HEK293 (cell line): ENCODE data around the gene SCAANT1.

Experiments used
- CTCF ChIA-PET: fragments of 350-600 bp; formaldehyde crosslinking; extraction: SDS; loops from one replicate; lab custom pipeline; 2021; ENCODE audit warnings: antibody characterized with exemption; lab: Yijun Ruan, JAX
- POLR2A ChIA-PET: fragments of 300-600 bp; formaldehyde crosslinking; extraction: SDS; loops from one replicate; lab custom pipeline; 2020; ENCODE audit warnings: antibody characterized with exemption, inconsistent platforms; lab: Yijun Ruan, JAX
- H3K27ac ChIP-seq: fragments of 200-500 bp; sonication (Bioruptor generic); 2 replicates; pipeline ENCODE4 v1.5.1; 2014; ENCODE audit warnings: low read depth, low read length, control low read depth, inconsistent platforms; ENCODE audit errors: extremely low read depth
- H3K36me3 ChIP-seq, 2 experiments: fragments of 200-500 bp in 1 of 2; sonication (Bioruptor generic) in 1 of 2; 1 replicate in 1 of 2; 2 replicates in 1 of 2; pipeline ENCODE4 v1.5.1; 2014 to 2017; ENCODE audit warnings: inconsistent platforms in 2 of 2, low read length in 2 of 2; ENCODE audit not compliant: control insufficient read depth in 2 of 2, insufficient read depth in 1 of 2
- H3K4me1 ChIP-seq: fragments of 200-500 bp; sonication (Bioruptor generic); 2 replicates; pipeline ENCODE4 v1.5.1; 2014; ENCODE audit warnings: mild to moderate bottlenecking, low read length, inconsistent platforms; ENCODE audit not compliant: control insufficient read depth, insufficient read depth
- H3K4me3 ChIP-seq: 2 replicates; pipeline ENCODE4 v1.5.1; 2011; ENCODE audit warnings: low read depth, mild to moderate bottlenecking, control low read depth, low read length, moderate library complexity
- H3K9me3 ChIP-seq: fragments of 200-500 bp; sonication (Bioruptor generic); 2 replicates; pipeline ENCODE4 v1.5.1; 2014; ENCODE audit warnings: low read depth, low read length, inconsistent platforms; ENCODE audit not compliant: control insufficient read depth, insufficient read depth
- BCL11B ChIP-seq: fragments of 450-650 bp; formaldehyde crosslinking; IDR thresholded peaks from 2 replicates; pipeline ENCODE4 v1.5.1; 2016; ENCODE audit warnings: low read depth, missing biosample characterization, missing genetic modification characterization
- MYNN ChIP-seq: fragments of 450-650 bp; formaldehyde crosslinking; IDR thresholded peaks from 2 replicates; pipeline ENCODE4 v1.5.1; 2016; ENCODE audit warnings: missing biosample characterization, missing genetic modification characterization, borderline replicate concordance
- MZF1 ChIP-seq: fragments of 450-650 bp; formaldehyde crosslinking; IDR thresholded peaks from 2 replicates; pipeline ENCODE4 v1.5.1; 2017; ENCODE audit warnings: missing biosample characterization, missing genetic modification characterization, borderline replicate concordance
- TRIM28 ChIP-seq: IDR thresholded peaks from 2 replicates; pipeline ENCODE4 v1.6.1; 2011; ENCODE audit warnings: low read length, control low read depth, borderline replicate concordance
- ZBTB17 ChIP-seq: fragments of 450-650 bp; formaldehyde crosslinking; IDR thresholded peaks from 2 replicates; pipeline ENCODE4 v1.5.1; 2016; ENCODE audit warnings: missing biosample characterization, missing genetic modification characterization
- ZNF510 ChIP-seq: fragments of 450-650 bp; formaldehyde crosslinking; IDR thresholded peaks from 2 replicates; pipeline ENCODE4 v1.5.1; 2018; ENCODE audit warnings: mild to moderate bottlenecking, missing genetic modification characterization, missing biosample characterization; ENCODE audit not compliant: insufficient replicate concordance
- ZNF596 ChIP-seq: fragments of 450-650 bp; IDR thresholded peaks from 2 replicates; pipeline ENCODE4 v1.5.0; 2018; ENCODE audit warnings: missing biosample characterization, mild to moderate bottlenecking, missing genetic modification characterization, moderate library complexity
- TF ChIP-seq, protein P1 (sequence below): fragments of 450-650 bp; formaldehyde crosslinking; IDR thresholded peaks from 2 replicates; pipeline ENCODE4 v1.5.1; 2016; ENCODE audit warnings: missing biosample characterization, missing genetic modification characterization
- TF ChIP-seq, protein P2 (sequence below): fragments of 450-650 bp; formaldehyde crosslinking; IDR thresholded peaks from 2 replicates; pipeline ENCODE4 v1.5.1; 2017; ENCODE audit warnings: missing biosample characterization, missing genetic modification characterization
- TF ChIP-seq, protein P3 (sequence below): fragments of 450-650 bp; formaldehyde crosslinking; conservative IDR thresholded peaks from 2 replicates; pipeline ENCODE4 v1.5.1; 2016; ENCODE audit warnings: low read depth, missing biosample characterization, missing genetic modification characterization

Gene SCAANT1

DNA sequence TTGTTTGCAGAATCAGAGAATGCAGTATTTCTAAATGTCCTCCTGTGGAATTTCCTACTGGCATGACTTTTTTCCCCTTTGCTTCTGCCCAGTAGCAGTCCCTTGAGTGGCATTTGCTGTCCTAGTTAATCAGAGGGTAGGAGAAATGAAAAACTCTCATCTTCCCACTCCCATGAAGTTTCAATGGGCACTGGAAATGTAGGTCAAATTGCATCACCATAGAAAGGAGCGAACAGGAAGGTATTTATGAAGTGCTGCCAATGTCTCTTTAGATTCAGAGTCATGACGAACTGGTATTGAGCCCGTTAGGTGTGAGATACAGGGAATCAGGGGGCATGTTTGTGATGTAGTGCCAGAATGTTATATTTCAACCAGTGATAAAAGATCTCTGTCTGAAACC lies 25.3 kb downstream of the SCAANT1 start (continued):
- TF ChIP-seq, protein P1, sequence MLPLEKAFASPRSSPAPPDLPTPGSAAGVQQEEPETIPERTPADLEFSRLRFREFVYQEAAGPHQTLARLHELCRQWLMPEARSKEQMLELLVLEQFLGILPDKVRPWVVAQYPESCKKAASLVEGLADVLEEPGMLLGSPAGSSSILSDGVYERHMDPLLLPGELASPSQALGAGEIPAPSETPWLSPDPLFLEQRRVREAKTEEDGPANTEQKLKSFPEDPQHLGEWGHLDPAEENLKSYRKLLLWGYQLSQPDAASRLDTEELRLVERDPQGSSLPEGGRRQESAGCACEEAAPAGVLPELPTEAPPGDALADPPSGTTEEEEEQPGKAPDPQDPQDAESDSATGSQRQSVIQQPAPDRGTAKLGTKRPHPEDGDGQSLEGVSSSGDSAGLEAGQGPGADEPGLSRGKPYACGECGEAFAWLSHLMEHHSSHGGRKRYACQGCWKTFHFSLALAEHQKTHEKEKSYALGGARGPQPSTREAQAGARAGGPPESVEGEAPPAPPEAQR (tag by site-specific recombination), result no peak

DNA sequence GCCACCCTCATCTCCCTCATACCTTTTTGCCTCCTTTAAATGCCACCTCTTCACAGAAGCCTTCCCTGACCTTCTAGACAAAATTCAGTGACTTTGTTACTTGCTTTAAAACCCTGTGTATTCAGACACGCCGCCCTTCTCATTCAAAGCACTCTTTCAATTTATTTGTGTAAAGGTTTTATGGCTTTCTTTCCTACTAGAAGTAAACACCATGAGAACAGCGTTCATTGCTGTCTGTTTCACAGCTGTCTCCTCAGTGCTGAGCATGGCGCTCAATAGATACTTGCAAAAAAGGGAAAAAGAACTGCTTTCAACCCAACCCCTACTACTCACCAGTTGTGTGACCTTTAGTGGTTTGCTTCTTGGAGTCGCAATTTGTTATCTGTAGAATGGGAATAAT lies 31.5 kb downstream of the SCAANT1 start:
- CTCF ChIA-PET, result no interaction called here

DNA sequence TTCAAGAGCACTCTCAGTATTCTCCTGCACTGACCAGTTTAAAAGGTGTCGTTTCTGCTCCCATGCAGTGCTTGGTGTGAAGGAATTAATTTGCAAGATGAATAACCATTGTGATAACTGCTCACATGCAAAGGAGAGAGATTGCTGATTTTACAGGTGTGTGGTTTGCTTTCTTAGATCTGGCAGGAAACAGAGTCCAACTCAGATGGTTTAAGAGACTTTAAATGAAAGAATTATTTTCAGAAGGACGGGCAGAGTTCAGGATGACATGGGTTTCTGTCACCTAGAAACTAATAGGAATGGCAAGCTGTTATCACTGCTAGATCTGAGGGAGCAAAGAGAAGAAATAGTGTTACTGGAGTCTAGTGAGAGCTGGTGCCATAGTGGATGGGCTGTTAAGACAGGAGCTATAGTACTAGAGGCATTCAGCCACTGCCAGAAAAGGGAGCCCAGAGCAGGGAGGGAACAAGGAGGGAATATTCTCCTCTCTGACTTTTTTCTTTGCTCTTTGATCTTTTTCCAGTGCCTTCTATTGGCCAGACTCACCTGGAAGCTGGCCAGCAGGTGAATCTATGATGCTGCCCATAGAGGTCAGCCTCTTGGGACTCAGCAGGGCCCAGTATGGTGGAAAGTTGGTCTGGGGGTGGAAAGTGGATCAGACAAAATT lies 33.7 kb downstream of the SCAANT1 start:
- H3K4me3 ChIP-seq, result no peak overlapping the region
- H3K36me3 ChIP-seq, result no peaks in the 10 kb centered on the region
- TF ChIP-seq BCL11B (tag by site-specific recombination) (no peak), ZBTB17 (tag by site-specific recombination) (0 out of 2 replicates have a peak, but pooled peaks have one; percentile 13)
- no peaks in the 10 kb centered on the region for H3K9me3 ChIP-seq
- ChIA-PET CTCF (interaction anchor here (0.6 kb wide), 1 partner anchor 90 kb away, joined by 3 read pairs; no protein-coding TSS in a partner anchor), POLR2A (no interaction called here)
- peaks cover 5% of the 10 kb centered on the region for H3K4me1 ChIP-seq
- no peak overlapping the region for H3K27ac ChIP-seq

More for the DNA sequence above, 31.5 kb downstream of the SCAANT1 start:
- H3K36me3 ChIP-seq, result no peaks in the 10 kb centered on the region
- no peak for TF ChIP-seq TRIM28
- TF ChIP-seq, protein P2, sequence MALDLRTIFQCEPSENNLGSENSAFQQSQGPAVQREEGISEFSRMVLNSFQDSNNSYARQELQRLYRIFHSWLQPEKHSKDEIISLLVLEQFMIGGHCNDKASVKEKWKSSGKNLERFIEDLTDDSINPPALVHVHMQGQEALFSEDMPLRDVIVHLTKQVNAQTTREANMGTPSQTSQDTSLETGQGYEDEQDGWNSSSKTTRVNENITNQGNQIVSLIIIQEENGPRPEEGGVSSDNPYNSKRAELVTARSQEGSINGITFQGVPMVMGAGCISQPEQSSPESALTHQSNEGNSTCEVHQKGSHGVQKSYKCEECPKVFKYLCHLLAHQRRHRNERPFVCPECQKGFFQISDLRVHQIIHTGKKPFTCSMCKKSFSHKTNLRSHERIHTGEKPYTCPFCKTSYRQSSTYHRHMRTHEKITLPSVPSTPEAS (tag by site-specific recombination), result no peak
- no peak for TF ChIP-seq ZNF510 (tag by site-specific recombination)
- no peak for TF ChIP-seq MYNN (tag by site-specific recombination)
- TF ChIP-seq ZNF596 (tag by site-specific recombination), result no peak
- TF ChIP-seq, protein P3, sequence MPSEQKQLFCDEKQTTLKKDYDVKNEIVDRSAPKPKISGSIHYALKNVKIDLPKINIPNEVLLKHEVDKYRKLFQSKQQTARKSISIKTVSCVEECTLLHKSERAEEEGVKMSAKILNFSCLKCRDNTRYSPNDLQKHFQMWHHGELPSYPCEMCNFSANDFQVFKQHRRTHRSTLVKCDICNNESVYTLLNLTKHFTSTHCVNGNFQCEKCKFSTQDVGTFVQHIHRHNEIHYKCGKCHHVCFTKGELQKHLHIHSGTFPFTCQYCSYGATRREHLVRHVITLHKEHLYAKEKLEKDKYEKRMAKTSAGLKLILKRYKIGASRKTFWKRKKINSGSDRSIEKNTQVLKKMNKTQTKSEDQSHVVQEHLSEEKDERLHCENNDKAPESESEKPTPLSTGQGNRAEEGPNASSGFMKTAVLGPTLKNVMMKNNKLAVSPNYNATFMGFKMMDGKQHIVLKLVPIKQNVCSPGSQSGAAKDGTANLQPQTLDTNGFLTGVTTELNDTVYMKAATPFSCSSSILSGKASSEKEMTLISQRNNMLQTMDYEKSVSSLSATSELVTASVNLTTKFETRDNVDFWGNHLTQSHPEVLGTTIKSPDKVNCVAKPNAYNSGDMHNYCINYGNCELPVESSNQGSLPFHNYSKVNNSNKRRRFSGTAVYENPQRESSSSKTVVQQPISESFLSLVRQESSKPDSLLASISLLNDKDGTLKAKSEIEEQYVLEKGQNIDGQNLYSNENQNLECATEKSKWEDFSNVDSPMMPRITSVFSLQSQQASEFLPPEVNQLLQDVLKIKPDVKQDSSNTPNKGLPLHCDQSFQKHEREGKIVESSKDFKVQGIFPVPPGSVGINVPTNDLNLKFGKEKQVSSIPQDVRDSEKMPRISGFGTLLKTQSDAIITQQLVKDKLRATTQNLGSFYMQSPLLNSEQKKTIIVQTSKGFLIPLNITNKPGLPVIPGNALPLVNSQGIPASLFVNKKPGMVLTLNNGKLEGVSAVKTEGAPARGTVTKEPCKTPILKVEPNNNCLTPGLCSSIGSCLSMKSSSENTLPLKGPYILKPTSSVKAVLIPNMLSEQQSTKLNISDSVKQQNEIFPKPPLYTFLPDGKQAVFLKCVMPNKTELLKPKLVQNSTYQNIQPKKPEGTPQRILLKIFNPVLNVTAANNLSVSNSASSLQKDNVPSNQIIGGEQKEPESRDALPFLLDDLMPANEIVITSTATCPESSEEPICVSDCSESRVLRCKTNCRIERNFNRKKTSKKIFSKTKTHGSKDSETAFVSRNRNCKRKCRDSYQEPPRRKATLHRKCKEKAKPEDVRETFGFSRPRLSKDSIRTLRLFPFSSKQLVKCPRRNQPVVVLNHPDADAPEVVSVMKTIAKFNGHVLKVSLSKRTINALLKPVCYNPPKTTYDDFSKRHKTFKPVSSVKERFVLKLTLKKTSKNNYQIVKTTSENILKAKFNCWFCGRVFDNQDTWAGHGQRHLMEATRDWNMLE (tag by site-specific recombination), result no peak
- TF ChIP-seq MZF1 (tag by site-specific recombination), result no peak
- H3K27ac ChIP-seq, result no peak overlapping the region
- POLR2A ChIA-PET, result no interaction called here
- no peaks in the 10 kb centered on the region for H3K9me3 ChIP-seq
- H3K4me3 ChIP-seq, result no peak overlapping the region
- peaks cover 1% of the 10 kb centered on the region for H3K4me1 ChIP-seq
